Measurements from ENCODE around the gene WDR93.

WDR93 gene

GRCh38 chr15:89654847-89655805, 35.5 kb upstream of the WDR93 start, which contains the start of gene KIF7:
TSS of gene KIF7 (minus strand) at chr15:89655467. CDS start at chr15:89652930, 2,537 bp downstream.
- TF ChIP-seq, protein P1, sequence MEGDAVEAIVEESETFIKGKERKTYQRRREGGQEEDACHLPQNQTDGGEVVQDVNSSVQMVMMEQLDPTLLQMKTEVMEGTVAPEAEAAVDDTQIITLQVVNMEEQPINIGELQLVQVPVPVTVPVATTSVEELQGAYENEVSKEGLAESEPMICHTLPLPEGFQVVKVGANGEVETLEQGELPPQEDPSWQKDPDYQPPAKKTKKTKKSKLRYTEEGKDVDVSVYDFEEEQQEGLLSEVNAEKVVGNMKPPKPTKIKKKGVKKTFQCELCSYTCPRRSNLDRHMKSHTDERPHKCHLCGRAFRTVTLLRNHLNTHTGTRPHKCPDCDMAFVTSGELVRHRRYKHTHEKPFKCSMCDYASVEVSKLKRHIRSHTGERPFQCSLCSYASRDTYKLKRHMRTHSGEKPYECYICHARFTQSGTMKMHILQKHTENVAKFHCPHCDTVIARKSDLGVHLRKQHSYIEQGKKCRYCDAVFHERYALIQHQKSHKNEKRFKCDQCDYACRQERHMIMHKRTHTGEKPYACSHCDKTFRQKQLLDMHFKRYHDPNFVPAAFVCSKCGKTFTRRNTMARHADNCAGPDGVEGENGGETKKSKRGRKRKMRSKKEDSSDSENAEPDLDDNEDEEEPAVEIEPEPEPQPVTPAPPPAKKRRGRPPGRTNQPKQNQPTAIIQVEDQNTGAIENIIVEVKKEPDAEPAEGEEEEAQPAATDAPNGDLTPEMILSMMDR (IDR thresholded peaks at IDR 0.05; ENCODE audit: extremely low read depth, missing control alignments), result no peak
- peak; percentile 83 for DNase-seq (ENCODE audit: low spot score)

DNA sequence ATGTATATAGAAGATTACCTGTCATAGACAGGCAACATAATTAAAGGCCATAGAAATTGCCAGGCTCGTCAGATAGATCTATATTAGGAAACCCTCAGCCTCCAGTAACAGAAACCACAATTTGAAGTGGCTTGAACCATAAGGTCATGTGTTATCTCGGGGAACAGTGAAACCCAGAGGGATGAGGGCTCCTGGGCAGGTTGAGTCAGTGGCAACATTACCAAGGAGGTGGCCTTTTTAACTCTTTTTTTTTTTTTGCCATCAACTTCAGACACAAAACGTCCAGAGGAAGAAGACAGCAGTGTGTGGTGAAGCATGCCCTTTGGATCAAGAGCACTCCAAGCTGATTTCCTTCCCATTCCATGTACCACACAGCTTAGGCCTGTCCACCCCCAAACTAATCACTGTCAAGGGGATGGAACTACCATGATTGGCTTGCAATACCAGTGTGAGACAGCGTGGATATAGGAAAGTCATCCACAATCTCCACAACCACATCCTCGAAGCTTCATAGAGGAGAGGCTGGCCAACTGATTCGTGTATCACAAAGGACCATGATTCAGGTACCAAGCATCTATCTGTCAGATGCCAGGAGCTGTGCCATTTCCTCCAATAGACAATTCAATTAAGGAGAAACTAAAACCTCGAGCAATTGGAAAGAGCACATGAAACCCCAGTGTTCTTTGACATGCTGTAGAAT, 34.3 kb upstream of the WDR93 start:
- TF ChIP-seq, protein P1 (IDR thresholded peaks at IDR 0.05; ENCODE audit: extremely low read depth, missing control alignments), result no peak
- DNase-seq (ENCODE audit: low spot score), result no peak

GRCh38 chr15:89657686-89658200, 32.9 kb upstream of the WDR93 start:
- TF ChIP-seq, protein P1 (IDR thresholded peaks at IDR 0.05; ENCODE audit: extremely low read depth, missing control alignments), result no peak
- no peak for DNase-seq (ENCODE audit: low spot score)

DNA sequence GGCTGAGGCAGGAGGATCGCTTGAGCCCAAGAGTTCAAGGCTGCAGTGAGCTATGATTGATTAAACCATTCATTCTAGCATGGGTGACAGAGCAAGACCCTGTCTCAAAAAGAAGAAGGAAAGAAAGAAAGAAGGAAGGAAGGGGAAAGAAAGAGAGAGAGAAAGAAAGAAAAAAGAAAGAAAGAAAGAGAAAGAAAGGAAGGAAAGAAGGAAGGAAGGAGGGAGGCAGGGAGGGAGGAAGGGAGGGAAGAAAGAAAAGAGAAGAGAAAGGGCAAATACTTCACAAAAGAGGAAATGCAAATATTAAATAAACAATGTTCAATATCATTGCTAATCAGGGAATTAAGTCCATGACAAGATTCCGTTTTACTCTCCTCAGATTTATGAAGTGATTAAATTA, 31.3 kb upstream of the WDR93 start:
- TF ChIP-seq, protein P1 (IDR thresholded peaks at IDR 0.05; ENCODE audit: extremely low read depth, missing control alignments), result no peak
- no peak for DNase-seq (ENCODE audit: low spot score)

GRCh38 chr15:89660556-89660955, 30.1 kb upstream of the WDR93 start:
- no peak for DNase-seq (ENCODE audit: low spot score)
- TF ChIP-seq, protein P1 (IDR thresholded peaks at IDR 0.05; ENCODE audit: extremely low read depth, missing control alignments), result no peak

DNA sequence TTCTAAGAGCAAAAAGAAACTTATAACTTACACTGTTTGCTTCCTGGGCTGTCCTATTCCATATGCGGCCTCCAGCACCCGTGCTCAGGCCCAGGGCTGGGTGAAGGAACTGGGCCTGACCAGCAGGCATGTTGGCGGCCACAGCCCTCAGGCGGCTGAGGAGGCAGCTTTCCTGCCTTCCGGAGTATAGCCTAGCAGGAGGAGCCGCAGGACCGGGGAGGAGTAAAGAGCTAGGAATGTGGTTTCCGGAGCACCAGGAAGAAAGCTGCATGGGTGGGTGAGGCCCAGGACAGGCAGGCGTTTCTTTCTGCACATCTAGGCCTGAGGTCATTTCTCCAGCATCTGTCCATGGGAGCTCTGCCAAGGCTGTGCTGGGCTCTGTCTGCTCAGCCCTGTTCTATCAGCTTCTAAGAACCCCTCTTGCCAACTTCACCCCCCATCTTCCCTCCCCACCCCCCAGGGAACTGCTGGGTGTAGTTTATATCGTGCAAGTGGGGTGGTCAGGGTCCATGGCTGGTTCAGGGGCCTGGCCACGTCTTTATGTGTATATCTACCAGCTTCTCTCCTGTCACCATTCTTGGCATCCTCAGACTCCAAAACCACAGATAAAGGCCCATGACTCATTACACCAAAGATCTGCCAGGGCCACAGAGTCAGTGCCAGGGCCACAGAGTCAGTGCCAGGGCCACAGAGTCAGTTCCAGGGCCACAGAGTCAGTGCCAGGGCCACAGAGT, 27.6 kb upstream of the WDR93 start:
- peak; percentile 8 for DNase-seq (ENCODE audit: low spot score)
- TF ChIP-seq, protein P1 (IDR thresholded peaks at IDR 0.05; ENCODE audit: extremely low read depth, missing control alignments), result no peak

Data from GM20000 (cell line).